HG03097 (cell line): ENCODE data around the gene KDF1.
A peak's percentile ranks its signal among the peaks of the same experiment; 100 is the strongest.

Source experiments
- ATAC-seq: cut with Tn5 transposase; IDR thresholded peaks from one replicate; pipeline ENCODE4 v1.9.1; 2021; ENCODE audit not compliant: unreplicated experiment, low FRiP score

Gene KDF1

DNA sequence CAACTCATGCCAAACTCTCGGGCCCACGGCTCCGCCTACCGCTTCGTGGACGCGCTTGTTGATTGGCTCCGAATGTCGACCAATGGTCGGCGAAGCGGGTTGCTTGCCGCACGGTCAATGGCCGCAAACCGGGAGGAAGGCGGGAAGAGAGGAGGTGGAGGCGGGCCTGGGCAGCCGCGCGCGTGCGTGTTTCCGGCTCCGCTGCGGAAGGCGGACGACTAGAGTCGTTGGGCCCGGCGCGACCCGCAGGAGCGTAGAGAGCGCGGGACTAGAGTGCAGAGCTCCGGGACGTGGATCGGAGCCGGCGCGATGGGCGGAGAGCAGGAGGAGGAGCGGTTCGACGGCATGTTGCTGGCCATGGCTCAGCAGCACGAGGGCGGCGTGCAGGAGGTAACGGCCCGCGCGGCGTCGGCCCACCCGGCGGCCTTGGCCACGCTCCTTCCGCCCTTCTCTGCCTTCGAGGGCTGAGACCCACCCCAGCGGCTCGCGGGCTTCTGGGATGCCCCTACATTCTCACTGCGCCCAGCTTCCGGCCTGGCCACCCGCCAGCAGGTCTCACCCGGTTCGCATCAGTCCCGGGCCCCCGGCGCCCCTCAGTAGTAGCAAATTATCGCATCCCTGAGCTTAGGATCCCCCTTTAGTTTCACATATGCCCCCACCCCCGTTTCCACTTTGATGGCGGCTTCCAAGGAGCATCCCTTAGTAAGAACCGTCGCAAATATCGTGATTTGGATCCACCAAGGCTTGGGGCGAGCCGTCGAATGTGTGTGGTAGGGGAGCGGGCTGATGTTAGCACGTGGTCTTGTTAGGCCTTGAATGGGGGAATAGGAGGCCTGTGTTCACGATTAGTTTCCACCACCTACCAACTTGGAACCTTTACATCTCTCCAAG lies 38.5 kb downstream of the KDF1 start, which contains the start of gene NUDC:
Gene NUDC (plus strand): TSS at position 204 of the 891 bp plus-strand sequence. CDS start 106 bp downstream, at position 310.
- ATAC-seq = peak; percentile 97

GRCh38 chr1:26921126-26921539 lies 39.1 kb downstream of the KDF1 start:
- no peak for ATAC-seq

GRCh38 chr1:26915204-26915842 lies 44.9 kb downstream of the KDF1 start:
- ATAC-seq = no peak

DNA sequence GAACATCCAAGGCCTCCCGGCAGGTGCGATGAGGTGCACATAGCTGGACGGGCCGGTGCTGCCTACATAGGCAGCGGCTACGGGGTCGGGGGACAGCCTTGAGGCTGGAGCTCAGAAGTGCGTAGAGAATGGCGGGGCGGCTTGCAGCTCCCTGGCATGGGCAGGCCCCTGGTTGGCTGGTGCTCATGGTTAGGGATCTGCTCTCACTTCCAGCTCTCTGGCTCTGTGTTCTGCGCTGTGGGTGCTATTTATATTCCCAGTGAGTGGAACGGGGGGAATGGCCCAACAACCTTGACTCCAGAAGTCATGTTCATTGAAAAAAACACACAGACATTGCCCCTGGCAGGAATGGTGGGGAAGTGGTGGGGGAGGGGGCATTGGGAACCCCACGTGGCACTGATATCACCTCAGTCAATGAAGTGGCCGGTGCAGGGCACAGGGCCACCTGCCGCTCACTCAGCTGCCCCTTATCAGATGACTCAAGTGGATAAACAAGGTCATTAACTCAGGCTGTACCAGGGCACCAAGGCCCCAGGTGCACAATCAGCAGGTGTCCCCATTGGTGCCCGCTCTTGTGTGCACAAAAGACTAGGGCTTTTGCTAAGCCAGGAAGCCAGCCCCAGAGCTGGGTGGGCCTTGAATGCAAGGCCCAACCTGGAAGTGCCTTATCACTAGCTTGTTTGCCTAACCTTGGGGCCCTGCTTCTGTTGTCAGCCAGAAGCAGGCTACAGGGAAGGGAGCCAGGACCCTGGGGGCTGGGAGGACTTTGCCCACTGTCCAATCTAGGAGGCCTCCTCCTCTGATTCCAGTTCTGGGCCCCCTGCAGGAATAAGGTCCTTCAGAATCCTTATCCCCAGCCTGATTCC lies 46.3 kb downstream of the KDF1 start, which contains the start of gene NR0B2:
Gene NR0B2 (minus strand): TSS at position 222 of the 866 bp plus-strand sequence. CDS start 35 bp downstream, at position 187.
- no peak for ATAC-seq

DNA sequence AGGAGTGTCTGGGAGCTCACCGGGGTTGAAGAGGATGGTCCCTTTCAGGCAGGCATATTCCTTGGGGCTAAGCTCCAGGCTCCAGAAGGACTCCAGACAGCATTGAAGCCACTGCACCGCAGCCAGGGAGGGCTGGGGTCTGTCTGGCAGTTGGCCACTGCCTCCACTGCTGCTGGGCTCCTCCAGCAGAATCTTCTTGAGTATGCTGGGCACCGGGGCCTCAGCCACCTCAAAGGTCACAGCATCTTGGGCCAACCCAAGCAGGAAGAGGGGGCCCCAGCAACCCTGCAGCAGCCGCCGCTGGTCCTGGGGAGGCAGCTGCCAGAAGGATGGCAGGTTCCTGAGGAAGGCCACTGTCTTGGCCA lies 46.9 kb downstream of the KDF1 start:
- ATAC-seq = no peak

GRCh38 chr1:26912147-26912490 lies 48.1 kb downstream of the KDF1 start:
- no peak for ATAC-seq

DNA sequence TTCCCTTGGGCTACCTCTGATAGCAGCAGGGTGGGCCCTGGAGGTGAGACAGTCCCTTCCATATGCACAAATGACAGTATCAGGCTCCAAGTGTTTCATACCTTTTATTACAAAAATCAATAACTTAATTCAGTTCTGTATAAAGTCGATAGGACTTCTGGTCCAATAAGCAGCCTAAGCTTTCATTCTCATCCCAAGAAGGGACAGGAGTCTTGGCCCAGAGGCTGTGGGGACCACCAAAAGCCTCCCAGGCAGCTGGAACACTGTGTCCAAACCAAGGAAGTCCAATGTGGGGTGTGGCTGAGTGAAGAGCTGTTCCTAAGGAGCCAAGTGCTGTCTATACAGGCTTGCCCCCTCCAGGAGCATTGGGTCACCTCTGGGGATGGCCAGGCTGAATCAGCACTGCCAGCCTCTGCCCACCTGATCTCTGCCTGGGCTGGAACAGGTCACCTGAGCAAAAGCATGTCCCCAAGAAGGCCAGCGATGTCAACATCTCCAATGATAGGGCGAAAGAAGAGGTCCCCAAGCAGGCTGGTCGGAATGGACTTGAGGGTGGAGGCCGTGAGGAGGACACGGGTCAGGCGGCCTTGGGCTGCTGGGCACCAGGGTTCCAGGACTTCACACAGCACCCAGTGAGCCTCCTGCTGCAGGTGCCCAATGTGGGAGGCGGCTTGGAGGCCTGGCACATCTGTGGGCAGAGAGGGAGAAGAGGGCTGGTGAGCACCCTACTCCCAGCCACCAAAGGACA lies 48.7 kb downstream of the KDF1 start:
- ATAC-seq = no peak

DNA sequence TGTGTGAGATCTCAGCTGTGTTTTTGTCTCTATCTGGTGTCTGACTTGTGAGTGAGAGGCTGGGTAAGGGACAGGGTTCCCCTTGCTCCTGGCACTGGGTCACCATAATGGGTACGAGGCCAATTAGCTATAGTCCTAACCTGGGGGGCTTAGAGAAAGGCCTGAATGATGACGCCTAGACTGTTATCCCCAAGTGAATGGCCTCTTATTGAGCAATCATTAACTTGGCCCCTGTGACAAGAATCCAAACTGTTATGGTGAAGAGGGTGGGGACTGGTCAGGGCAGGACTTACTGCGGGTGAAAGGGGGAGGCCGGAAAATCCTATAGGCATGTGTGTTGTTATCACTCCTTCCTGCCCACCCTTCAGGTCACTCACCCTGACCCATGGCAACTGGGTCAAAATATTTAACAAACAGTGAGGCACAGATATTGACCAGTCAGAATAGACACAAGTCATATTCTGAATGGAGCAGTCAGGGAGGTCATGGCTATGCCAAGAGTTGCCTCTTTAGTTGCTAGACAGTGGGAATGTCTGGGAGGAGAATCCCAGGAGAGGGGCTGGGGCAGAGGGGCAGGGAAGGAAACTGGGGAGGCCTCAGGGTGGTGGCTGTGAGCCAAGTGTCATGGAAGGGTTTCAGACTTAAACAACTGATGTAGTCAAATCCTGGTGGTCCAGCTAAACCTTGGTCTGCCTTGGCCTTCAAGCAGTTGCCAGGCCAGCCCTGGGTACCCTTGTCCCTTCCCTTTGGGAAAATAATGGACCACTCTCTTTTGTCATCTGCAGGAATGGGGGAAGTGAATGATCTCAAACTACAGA lies 49.7 kb downstream of the KDF1 start:
- ATAC-seq = no peak

- no peak for ATAC-seq
These were observed 50.3 kb downstream of the KDF1 start for GRCh38 chr1:26909951-26910342.

GRCh38 chr1:26907071-26907917 lies 53.0 kb downstream of the KDF1 start:
- no peak for ATAC-seq

DNA sequence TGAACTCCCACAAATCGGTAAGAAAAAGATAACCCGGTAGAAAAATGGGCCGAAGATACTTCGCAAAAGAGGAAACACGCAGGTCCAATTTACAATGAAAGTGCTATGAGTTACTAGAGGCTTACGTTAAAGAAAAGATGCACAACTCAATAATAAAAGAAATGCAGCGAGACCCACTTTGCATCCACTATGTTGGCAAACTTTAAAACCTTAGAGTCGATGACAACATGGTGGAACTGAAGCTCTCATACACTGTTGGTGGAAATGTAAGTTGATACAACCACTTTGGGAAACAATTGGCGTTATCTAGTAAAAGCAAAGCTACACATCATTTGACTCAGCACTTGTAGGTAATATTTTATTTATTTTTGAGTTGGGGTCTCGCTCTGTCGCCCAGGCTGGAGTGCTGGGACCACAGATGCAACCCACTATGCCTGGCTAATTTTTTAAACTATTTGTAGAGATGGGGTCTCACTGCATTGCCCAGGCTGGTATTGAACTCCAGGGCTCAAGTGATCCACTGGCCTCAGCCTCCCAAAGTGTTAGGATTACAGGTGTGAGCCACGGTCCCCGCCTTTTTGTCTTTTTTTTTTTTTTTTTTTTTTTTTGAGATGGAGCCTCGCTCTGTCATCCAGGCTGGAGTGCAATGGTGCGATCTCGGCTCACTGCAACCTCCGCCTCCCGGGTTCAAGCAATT lies 59.3 kb downstream of the KDF1 start:
- no peak for ATAC-seq

DNA sequence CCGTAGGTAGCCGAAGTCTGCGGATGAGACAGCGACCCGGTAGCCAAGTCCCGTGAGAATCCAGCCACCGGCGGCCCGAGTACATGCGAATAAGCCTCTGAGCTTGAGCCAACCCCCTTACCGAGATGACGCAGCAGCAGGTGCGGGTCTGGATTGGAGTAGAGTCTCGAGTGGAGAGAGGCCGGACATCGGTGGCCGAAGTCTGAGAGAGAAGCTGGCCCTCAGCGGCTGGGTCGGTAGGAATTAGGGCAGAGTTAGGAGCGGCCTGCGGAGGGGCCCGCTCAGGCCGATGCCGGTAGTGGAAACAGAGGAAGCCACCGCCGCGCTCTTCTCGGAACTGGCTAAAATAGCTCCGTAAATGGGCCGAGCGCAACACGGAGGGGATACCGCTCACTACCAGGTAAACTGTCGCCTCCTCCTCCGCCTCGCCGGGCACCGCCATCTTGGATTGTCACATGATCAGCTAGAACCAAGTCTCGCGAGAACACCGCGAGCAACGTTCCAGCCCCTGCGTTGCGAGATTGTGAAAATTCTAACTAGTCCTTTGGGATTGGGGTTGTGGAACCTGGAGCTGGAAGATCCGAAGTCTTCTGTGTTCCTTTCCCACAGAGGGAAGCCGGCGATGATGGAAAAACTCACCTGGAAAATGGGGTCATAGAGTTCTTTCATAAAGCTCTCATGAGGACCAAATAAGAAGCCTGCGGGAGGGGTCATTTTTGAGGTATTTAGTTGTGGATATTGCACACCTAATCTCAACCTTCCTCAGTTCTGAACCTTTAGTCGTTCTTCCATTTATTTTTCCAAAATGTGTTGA lies 60.1 kb downstream of the KDF1 start, which contains the start of gene GPATCH3:
Gene GPATCH3 (minus strand): TSS at position 467 of the 814 bp plus-strand sequence. CDS start 25 bp downstream, at position 442.
- peak; percentile 80 for ATAC-seq
